GM18861 (cell line): ENCODE measurements around the gene PPID.
"Not testable (repeated sequence)": the region's sequence is repeated elsewhere in the genome, so short reads cannot be mapped to it uniquely, and the experiment has no call there.

Experiments
- ATAC-seq: cut with Tn5 transposase; IDR thresholded peaks from one replicate; pipeline ENCODE4 v1.9.1; 2021; ENCODE audit not compliant: unreplicated experiment

The PPID gene

DNA sequence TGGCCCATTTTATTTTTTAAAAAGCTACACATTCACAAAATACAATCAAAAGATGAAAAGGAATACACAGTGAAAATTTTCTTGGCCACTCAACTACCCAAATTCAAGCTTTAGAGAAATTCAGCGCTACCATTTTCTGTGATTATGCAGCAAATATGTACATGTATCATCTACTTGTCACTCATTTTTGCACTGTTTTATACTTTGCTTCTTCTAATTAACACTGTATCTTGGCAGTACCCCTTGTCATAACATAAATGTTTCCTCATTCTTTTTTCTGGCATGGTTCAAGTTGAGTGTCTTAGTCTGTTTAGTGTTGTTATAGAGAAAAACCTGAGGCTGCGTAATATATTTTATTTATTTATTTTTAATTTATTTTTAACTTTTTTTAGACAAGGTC is 15.7 kb upstream of the PPID start:
- no peak for ATAC-seq

- peak; percentile 94 for ATAC-seq
These were observed 6.7 kb upstream of the PPID start for GRCh38 chr4:158729716-158730559.

DNA sequence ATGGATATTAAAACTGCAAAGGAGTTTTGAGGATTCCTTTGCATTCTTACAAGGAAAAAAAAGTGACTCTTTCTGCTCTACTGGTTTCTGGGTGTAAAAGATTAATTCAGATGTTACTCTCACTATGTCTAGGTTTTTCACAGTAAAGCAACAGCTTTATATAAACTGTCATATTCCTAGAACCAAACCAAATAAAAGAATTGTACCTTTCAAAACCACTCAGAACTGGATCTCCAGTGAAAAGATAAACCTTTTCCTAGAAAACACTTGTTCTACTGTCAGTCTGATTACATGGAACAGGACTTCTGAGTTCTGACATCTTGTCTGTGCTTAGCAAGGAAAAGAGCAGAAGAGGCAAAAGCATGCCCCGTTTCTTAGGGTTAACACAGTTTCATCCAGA is 5.0 kb upstream of the PPID start:
- no peak for ATAC-seq

- no peak for ATAC-seq
These were observed 3.4 kb upstream of the PPID start for GRCh38 chr4:158726633-158727032.

DNA sequence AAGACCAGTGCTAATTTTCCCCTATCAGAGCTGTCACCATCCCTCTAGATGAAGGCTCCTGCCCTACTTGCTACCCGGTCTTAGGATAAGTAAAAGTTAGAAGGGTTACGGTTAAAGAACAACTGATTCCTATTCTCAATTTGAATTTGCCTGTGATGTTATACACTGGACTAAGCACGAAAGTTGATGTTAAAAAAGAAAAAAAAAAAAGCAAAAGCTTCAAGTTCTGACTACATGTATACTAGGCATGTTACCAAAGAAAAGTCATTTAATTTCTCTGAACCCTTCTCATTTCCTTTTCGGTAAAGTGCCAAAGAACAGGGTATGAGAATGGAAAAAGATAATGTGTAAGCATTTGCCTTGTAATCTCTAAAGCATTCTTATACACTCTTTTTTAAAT is 1.4 kb upstream of the PPID start:
- no peak for ATAC-seq

DNA sequence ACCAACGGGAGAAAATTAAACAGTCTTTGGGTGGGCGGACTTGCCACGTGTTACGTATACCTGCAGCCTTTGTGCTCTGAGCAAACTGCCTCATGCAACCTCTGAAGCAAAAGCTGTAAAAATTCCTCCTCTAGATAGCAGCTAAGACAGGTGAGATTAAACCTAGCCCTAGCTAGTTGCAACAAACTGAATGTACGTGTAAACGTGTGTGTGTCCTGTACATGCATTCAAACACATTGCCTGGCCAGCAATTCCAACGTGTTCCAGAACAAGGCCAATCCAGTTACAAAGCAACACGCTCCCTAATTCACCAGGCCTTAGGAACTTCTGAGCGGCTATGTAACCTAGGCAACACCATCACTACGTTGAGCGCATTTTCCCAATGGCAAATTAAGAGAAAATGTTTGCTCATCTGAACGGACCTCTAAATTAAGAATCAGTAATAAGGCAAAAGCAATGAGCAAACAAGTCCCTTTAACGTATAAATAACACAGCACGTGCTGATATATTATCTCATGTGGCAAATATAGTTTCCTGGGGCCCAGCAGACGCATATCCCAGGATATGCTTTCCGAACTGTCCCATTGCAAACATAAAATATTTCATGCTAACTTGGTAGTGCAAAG is 792 bp downstream of the PPID start:
- no peak for ATAC-seq

- ATAC-seq: no peak
These were observed 1.5 kb downstream of the PPID start for GRCh38 chr4:158721680-158722079.

DNA sequence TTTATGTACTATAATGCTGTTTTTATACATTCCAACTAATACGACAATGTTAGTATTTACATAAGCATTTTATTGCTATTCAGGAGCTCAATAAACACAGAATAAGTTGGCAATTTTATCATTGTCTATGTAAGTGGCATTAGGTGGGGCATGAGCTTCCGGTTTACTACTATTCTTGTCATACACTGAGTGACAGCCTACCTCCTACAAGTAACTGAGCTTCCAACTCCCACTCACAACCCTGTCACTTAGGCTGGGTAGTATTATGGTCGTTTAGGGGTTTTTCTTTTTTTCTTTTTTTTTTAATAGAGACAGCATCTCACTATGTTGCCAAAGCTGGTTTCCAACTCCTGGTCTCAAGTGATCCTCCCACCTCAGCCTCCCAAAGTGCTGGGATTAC is 7.4 kb downstream of the PPID start:
- ATAC-seq: no peak

DNA sequence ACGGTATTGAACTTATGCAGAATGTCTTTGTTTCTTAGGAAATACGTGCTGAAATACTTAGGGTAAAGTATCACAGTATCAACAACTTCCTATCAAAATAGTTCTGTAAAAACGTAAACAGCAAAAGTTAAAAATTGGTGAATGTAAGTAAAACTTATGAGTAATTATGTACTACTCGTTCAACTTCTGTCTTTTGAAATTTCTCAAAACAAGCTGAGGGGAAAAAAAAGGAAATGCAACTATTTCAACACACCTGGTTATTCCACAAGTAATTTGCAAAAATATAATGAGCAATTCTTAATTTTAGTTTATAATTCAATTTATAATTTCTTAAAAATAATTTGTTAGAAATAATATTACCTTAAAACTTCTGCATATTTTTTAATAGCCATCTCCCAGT is 8.3 kb downstream of the PPID start:
- ATAC-seq: no peak

- ATAC-seq: not testable (repeated sequence)
These were observed 10.6 kb downstream of the PPID start for GRCh38 chr4:158712622-158713021.

GRCh38 chr4:158710814-158711213 is 12.4 kb downstream of the PPID start:
- no peak for ATAC-seq

- ATAC-seq: no peak
These were observed 18.9 kb downstream of the PPID start for GRCh38 chr4:158704274-158704673.

- ATAC-seq: no peak
These were observed 34.4 kb downstream of the PPID start for GRCh38 chr4:158688813-158689212.

DNA sequence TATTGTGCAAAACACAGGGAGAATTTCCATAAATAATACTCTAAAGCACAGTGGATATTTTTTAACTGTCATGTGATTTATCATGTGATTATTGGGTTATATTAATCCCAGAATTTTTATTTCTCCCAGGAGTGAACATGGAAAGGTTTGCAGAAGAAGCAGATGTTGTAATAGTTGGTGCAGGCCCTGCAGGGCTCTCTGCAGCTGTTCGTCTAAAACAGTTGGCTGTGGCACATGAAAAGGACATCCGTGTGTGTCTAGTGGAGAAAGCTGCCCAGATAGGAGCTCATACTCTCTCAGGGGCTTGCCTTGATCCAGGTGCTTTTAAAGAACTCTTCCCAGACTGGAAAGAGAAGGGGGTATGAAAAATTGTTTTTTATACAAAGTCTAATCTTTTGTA is 41.1 kb downstream of the PPID start:
- no peak for ATAC-seq

DNA sequence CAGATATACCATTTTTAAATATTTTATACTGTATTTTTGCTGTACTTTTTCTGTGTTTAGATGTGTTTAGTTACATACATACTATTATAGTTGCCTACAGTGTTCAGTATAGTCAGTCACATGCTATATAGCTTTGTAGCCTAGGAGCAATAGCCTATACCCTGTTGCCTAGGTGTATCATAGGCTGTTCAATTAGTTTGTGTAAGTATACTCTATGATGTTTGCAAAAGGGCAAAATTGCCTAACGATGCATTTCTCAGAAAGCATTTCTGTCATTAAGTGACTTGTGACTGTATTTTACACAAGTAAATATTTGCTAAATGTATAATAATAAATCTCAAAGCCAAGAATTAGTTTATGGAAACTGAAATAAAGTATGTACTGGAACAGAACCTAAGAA is 41.6 kb downstream of the PPID start:
- no peak for ATAC-seq

DNA sequence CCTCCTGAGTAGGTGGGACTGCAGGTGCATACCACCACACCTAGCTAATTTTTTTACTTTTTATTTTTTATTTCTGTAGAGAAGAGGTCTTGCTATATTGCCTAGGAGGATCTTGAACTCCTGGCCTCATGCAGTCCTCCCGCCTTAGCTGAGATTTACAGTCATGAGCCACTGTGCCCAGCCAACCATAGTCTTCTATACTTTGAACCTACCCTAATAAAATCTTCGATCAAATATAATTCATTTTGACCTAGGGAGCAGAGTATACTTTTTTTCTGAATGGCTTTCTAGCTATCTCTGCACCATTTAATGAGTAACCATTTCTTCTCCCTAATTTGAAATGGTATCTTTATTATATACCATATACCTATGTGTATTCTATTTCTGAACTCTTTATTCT is 44.4 kb downstream of the PPID start:
- no peak for ATAC-seq

- ATAC-seq: no peak
These were observed 47.1 kb downstream of the PPID start for GRCh38 chr4:158676076-158676475.

DNA sequence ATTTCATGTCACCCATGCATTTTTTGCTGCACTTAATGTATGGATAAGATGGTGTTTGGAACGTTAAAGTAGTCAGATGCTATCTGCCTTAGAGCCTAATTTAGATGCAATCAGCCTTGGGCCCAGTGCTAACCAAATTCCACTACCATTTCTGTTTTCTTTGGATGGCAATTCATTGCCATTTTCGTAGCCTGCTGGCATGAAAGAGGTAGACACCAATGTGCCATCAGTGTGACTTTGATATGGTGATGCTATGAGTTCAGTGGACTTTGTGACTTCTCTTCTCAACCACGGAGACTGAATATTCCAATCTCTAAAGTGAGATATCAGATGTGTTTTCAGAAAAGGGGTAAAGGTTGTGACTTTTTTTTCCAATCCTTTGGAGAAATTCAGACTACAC is 49.6 kb downstream of the PPID start:
- no peak for ATAC-seq

DNA sequence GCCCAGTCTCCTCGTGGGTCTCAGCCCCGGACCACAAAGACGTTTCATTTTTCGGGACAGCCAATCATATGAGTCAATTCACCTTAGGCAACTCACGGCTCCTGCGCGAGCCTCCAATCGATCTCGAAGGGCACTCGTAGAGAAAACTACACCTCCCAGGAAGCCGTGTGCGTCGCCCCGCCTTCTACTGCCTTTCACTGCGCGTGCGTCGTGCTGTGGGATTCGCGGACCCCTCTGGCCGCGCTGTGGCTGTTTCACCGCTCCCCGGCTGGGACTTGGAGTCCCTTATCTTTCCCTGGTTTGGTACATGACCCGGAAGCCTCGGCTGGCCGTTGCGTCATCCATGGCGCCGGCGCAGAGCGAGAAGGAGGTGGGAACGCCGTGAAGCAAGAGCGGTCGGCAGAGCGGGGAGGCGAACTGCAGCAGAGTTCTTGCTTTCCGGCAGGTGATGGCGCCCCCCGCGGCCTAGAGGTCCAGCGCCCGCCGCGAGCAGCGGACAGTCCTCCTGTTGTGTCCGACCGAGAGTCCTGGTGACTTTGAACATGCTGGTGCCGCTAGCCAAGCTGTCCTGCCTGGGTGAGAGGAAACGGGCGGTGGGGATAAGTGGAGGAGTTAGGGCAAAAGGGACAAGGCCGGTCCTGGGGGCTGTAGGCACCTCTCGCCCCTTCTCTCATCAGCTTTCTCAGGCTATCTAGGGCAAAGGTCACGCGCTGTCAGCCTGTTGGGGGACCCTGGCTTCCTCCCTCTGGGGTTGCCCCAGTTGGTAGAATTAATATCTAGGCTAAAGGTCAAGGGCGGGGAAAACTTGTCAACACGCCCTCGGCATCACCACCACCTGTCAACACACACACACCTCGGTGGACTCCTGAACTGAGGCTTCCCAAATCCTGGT is 51.0 kb downstream of the PPID start, which contains the start of gene ETFDH:
TSS of gene ETFDH (plus strand) at position 382 of the 892 bp plus-strand sequence. CDS start at position 543, 161 bp downstream.
- ATAC-seq: peak; percentile 89

DNA sequence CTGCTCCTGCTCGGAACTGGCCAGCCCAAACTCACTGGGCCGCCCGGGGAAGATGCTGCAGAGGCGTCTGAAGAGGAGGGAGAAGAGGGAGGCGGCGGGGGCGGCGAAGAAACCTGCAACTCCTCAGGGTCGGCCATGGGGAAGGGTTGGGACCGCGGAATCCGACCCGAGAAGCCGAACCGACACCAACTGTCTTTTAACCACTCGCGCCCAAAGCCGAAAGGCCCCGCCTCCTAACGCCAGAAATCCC is 51.6 kb downstream of the PPID start, which contains the start of gene C4orf46:
TSS of gene C4orf46 (minus strand) at position 223 of the 250 bp plus-strand sequence. CDS start at position 137, 86 bp downstream.
- ATAC-seq: no peak

DNA sequence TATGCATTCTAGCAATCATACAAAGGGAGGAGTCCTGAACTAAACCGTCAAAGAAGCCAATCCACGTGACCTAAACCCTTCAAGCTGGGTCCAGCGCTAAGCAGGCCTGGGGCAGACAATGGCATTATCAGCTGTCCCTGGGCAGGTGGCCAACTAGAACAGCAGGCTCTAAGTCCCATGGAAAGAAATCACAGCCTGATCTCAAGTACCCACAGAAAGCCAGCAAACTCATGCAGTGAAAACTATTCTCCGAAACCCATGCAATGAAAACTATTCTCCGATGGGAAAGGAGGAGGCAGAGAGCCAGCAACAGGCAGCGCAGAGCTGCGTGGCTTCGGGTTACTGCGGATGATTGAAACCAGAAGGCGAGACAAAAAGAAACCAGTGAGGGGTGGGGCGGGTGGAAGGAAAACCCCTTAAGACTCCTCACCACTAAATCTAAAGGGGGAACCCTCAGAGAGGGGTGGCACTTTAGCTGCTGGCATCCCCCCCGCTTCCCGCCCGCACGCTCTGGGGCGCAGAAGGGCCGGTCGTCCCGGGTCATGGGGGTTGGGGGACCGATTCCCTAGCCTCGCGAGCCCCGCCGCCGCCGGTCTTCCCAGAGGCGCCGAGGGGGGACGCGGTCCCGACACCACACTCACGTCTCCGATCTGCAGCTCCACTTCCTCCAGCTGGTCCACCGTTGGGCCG is 52.1 kb downstream of the PPID start:
- peak; percentile 12 for ATAC-seq
